ENCODE data around the gene SEZ6L2. TPM values are rescaled to one million over a fixed set of nuclear protein-coding genes. Genes with fewer than 3 reads are reported as not detected.

Gene SEZ6L2
- total RNA-seq, 4 donors from 2014 or later = 0.20 to 1.7 (median 0.56) TPM

DNA sequence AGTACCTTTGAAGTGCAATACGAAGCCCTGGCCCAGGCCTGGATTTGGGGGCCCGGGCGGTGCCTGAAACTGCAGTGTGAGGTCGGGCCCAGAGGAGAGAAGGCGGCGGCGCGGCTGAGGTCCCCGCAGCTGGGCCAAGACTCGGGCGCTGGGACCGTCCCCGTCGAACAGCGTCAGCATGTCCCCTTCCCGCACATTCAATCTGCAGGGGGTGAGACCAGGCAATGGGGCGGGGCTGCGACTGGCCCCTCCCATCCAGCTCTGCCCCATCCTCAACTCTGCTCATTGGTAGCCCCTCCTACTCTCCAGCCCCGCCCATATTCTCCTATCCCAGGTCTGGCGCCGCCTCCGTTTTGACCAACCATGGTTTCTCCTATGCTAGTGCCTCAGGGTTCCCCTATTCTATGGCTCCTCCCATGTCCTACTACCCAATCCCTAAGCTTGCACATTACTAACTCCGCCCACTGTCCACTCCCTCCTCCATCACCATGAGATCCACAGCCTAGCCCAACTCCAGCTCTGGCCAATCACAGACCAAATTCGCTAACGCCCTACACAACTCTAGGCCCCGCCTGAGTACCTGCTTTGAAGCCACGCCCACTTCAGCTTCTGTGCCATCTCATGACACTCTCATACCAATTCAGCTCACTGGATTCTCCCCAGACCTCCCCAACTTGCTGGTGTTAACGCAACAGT lies 21.9 kb downstream of the SEZ6L2 start:
- Histone ChIP-seq H3K27ac (no peak overlapping the region), H3K9me3 (no peaks in the 10 kb centered on the region), H3K36me3 (no peaks in the 10 kb centered on the region), H3K4me1 (no peaks in the 10 kb centered on the region), H3K4me3 (no peak overlapping the region), H3K27me3 (peaks cover 30 to 47% (median 39%) of the 10 kb centered on the region in 3 donors)
- in situ Hi-C loops (cut with MboI; ENCODE audit: low sequenced_read_pairs in 4 of 4) (no loop called here), intact Hi-C loops (cut with DNase I; ENCODE audit: low total_unique reads) (no loop called here)
- no peak for TF ChIP-seq POLR2A (IDR thresholded peaks at IDR 0.05)
- TF ChIP-seq, protein P1, sequence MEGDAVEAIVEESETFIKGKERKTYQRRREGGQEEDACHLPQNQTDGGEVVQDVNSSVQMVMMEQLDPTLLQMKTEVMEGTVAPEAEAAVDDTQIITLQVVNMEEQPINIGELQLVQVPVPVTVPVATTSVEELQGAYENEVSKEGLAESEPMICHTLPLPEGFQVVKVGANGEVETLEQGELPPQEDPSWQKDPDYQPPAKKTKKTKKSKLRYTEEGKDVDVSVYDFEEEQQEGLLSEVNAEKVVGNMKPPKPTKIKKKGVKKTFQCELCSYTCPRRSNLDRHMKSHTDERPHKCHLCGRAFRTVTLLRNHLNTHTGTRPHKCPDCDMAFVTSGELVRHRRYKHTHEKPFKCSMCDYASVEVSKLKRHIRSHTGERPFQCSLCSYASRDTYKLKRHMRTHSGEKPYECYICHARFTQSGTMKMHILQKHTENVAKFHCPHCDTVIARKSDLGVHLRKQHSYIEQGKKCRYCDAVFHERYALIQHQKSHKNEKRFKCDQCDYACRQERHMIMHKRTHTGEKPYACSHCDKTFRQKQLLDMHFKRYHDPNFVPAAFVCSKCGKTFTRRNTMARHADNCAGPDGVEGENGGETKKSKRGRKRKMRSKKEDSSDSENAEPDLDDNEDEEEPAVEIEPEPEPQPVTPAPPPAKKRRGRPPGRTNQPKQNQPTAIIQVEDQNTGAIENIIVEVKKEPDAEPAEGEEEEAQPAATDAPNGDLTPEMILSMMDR (IDR thresholded peaks at IDR 0.05 in 4 of 5, conservative IDR thresholded peaks at IDR 0.05 in 1 of 5) = no peak
- ATAC-seq = no peak
- no peak for DNase-seq

DNA sequence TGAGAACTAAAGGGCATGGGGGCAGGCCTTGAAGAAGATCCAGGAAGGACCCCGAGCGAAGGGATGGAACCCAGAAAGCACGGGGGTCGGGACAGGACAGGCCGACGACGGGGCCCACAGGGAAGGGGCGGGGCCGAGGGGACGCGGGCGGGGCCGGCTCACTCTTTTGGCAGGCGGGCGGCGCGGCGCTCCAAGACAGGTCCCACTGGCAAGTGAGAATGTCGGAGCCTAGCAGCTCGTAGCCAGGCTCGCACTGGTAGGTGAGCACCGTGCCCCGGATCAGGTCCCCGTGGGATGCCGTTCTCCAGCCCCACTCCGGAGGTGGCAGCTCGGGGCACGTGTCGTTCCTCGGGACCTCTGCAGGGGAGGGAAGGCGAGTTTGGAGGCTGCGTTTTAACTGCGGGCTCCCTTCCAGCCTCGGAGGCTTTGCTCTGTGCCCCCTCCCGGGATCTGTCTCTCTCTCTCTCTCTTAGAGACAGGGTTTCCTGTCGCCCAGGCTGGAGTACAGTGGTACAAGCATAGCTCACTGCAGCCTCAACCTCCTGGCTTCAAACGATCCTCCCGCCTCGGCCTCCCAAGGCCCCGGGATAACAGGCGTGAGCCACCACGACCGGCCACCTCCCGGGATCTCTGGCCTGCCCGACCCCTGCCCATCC lies 22.6 kb downstream of the SEZ6L2 start:
- peaks cover 30 to 47% (median 39%) of the 10 kb centered on the region in 3 donors for H3K27me3 ChIP-seq
- ATAC-seq = no peak
- no peaks in the 10 kb centered on the region for H3K4me1 ChIP-seq
- H3K36me3 ChIP-seq = no peaks in the 10 kb centered on the region
- intact Hi-C loops (cut with DNase I; ENCODE audit: low total_unique reads) = no loop called here
- H3K4me3 ChIP-seq = no peak overlapping the region
- no peak overlapping the region for H3K27ac ChIP-seq
- TF ChIP-seq, protein P1 (IDR thresholded peaks at IDR 0.05 in 4 of 5, conservative IDR thresholded peaks at IDR 0.05 in 1 of 5) = no peak
- TF ChIP-seq POLR2A (IDR thresholded peaks at IDR 0.05) = no peak
- in situ Hi-C loops (cut with MboI; ENCODE audit: low sequenced_read_pairs in 4 of 4) = no loop called here
- no peaks in the 10 kb centered on the region for H3K9me3 ChIP-seq
- no peak for DNase-seq

GRCh38 chr16:29876217-29876593 lies 23.1 kb downstream of the SEZ6L2 start:
- no peak overlapping the region for H3K27ac ChIP-seq
- in situ Hi-C loops (cut with MboI; ENCODE audit: low sequenced_read_pairs in 4 of 4) = no loop called here
- H3K27me3 ChIP-seq = peaks cover 30 to 47% (median 39%) of the 10 kb centered on the region in 3 donors
- H3K4me1 ChIP-seq = no peaks in the 10 kb centered on the region
- H3K9me3 ChIP-seq = no peaks in the 10 kb centered on the region
- H3K36me3 ChIP-seq = no peaks in the 10 kb centered on the region
- TF ChIP-seq POLR2A (IDR thresholded peaks at IDR 0.05) = no peak
- TF ChIP-seq, protein P1 (IDR thresholded peaks at IDR 0.05 in 4 of 5, conservative IDR thresholded peaks at IDR 0.05 in 1 of 5) = no peak
- intact Hi-C loops (cut with DNase I; ENCODE audit: low total_unique reads) = no loop called here
- ATAC-seq (no peak), DNase-seq (no peak)
- no peak overlapping the region for H3K4me3 ChIP-seq

GRCh38 chr16:29875206-29875605 lies 24.1 kb downstream of the SEZ6L2 start:
- in situ Hi-C loops (cut with MboI; ENCODE audit: low sequenced_read_pairs in 4 of 4) = no loop called here

More at GRCh38 chr16:29875206-29875605, 24.1 kb downstream of the SEZ6L2 start:
- Histone ChIP-seq H3K27ac (no peak overlapping the region), H3K4me3 (no peak overlapping the region), H3K27me3 (peaks cover 30 to 47% (median 39%) of the 10 kb centered on the region in 3 donors), H3K9me3 (no peaks in the 10 kb centered on the region), H3K36me3 (no peaks in the 10 kb centered on the region), H3K4me1 (no peaks in the 10 kb centered on the region)
- TF ChIP-seq, protein P1 (IDR thresholded peaks at IDR 0.05 in 4 of 5, conservative IDR thresholded peaks at IDR 0.05 in 1 of 5) = no peak
- TF ChIP-seq POLR2A (IDR thresholded peaks at IDR 0.05) = no peak
- DNase-seq = no peak
- intact Hi-C loops (cut with DNase I; ENCODE audit: low total_unique reads) = no loop called here
- ATAC-seq = no peak

Measured in gastrocnemius medialis (tissue), 4 donors.